ENCODE measurements around the gene ATR. TPM values are rescaled to one million over a fixed set of nuclear protein-coding genes. Genes with fewer than 3 reads are reported as not detected.

The ATR gene
- total and polyA plus RNA-seq, 9 of the 15 experiments (the other 6 are each of a cell fraction or from before 2014, with no cell fraction given) = 18.0 to 37.8 (median 23.2) TPM

DNA sequence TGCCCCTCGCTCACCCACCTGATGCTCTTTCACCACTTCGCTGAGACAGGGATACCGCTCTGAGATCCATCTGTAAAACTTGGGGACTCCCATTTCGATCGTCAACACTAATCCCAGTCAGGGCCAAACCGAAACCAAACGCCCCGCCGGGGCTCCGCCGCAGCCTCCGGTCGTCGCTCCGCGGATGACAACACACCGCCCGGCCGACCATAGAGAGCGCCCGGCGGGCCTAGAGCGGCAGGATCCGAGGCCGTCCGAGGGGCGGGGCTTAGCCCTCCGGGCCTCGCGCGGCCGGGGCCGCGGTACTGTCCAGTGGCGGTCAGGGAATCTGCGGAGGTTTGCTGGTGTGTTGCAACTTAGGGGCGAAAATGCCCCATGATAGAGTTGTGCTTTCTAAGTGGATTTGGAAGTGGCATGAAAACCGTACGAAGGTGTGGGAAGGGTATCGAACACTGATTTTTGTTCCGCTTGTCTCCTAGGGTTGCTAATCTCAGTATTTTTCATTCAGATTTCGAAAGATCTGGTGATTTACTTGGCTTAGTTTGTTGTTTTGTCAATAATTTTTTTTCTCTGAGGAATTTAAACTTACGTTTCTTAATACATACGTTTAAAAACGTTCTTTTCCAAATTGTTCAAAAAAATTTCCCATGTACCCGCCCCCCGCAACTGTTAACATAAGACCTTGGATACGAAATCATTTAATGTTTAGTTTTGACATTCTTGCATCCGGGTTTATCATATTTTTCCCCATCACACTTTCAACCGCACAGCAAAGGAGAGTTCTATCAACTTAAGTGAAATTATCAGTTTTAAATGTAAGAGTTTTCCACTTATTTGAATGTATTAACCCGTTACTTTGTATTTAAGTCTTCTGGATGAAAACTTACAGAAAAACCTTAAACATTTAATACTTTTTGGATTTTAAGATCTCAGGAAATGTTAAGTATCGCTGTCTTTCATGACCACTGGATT is 130.4 kb downstream of the ATR start, which contains the start of gene XRN1 (continued):
- TF ChIP-seq, protein P1, sequence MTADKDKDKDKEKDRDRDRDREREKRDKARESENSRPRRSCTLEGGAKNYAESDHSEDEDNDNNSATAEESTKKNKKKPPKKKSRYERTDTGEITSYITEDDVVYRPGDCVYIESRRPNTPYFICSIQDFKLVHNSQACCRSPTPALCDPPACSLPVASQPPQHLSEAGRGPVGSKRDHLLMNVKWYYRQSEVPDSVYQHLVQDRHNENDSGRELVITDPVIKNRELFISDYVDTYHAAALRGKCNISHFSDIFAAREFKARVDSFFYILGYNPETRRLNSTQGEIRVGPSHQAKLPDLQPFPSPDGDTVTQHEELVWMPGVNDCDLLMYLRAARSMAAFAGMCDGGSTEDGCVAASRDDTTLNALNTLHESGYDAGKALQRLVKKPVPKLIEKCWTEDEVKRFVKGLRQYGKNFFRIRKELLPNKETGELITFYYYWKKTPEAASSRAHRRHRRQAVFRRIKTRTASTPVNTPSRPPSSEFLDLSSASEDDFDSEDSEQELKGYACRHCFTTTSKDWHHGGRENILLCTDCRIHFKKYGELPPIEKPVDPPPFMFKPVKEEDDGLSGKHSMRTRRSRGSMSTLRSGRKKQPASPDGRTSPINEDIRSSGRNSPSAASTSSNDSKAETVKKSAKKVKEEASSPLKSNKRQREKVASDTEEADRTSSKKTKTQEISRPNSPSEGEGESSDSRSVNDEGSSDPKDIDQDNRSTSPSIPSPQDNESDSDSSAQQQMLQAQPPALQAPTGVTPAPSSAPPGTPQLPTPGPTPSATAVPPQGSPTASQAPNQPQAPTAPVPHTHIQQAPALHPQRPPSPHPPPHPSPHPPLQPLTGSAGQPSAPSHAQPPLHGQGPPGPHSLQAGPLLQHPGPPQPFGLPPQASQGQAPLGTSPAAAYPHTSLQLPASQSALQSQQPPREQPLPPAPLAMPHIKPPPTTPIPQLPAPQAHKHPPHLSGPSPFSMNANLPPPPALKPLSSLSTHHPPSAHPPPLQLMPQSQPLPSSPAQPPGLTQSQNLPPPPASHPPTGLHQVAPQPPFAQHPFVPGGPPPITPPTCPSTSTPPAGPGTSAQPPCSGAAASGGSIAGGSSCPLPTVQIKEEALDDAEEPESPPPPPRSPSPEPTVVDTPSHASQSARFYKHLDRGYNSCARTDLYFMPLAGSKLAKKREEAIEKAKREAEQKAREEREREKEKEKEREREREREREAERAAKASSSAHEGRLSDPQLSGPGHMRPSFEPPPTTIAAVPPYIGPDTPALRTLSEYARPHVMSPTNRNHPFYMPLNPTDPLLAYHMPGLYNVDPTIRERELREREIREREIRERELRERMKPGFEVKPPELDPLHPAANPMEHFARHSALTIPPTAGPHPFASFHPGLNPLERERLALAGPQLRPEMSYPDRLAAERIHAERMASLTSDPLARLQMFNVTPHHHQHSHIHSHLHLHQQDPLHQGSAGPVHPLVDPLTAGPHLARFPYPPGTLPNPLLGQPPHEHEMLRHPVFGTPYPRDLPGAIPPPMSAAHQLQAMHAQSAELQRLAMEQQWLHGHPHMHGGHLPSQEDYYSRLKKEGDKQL (CRISPR knock-in tag; IDR thresholded peaks at IDR 0.05; ENCODE audit: borderline replicate concordance) = no peak
- TF ChIP-seq MYC (IDR thresholded peaks at IDR 0.05; ENCODE audit: low read depth, low read length) (peak; percentile 80), MYC (CRISPR knock-in tag; IDR thresholded peaks at IDR 0.05; ENCODE audit: borderline replicate concordance, low read depth) (no peak), JUNB (CRISPR knock-in tag; conservative IDR thresholded peaks at IDR 0.05) (no peak), DMBX1 (CRISPR knock-in tag; IDR thresholded peaks at IDR 0.05; ENCODE audit: borderline replicate concordance) (no peak), PCBP2 (IDR thresholded peaks at IDR 0.05; ENCODE audit: low read depth, low read length, poor library complexity, severe bottlenecking) (no peak), ZNF146 (CRISPR knock-in tag; IDR thresholded peaks at IDR 0.05; ENCODE audit: unreplicated experiment) (no peak), ZKSCAN3 (CRISPR knock-in tag; IDR thresholded peaks at IDR 0.05) (no peak), CBFA2T3 (IDR thresholded peaks at IDR 0.05) (no peak), BACH1 (tag; IDR thresholded peaks at IDR 0.05) (no peak), ZNF174 (CRISPR knock-in tag; IDR thresholded peaks at IDR 0.05) (no peak)
- TF ChIP-seq, protein P2, sequence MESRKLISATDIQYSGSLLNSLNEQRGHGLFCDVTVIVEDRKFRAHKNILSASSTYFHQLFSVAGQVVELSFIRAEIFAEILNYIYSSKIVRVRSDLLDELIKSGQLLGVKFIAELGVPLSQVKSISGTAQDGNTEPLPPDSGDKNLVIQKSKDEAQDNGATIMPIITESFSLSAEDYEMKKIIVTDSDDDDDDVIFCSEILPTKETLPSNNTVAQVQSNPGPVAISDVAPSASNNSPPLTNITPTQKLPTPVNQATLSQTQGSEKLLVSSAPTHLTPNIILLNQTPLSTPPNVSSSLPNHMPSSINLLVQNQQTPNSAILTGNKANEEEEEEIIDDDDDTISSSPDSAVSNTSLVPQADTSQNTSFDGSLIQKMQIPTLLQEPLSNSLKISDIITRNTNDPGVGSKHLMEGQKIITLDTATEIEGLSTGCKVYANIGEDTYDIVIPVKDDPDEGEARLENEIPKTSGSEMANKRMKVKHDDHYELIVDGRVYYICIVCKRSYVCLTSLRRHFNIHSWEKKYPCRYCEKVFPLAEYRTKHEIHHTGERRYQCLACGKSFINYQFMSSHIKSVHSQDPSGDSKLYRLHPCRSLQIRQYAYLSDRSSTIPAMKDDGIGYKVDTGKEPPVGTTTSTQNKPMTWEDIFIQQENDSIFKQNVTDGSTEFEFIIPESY (CRISPR knock-in tag; IDR thresholded peaks at IDR 0.05) = no peak
- TF ChIP-seq, protein P3, sequence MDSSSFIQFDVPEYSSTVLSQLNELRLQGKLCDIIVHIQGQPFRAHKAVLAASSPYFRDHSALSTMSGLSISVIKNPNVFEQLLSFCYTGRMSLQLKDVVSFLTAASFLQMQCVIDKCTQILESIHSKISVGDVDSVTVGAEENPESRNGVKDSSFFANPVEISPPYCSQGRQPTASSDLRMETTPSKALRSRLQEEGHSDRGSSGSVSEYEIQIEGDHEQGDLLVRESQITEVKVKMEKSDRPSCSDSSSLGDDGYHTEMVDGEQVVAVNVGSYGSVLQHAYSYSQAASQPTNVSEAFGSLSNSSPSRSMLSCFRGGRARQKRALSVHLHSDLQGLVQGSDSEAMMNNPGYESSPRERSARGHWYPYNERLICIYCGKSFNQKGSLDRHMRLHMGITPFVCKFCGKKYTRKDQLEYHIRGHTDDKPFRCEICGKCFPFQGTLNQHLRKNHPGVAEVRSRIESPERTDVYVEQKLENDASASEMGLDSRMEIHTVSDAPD (CRISPR knock-in tag; IDR thresholded peaks at IDR 0.05) = no peak
- TF ChIP-seq, protein P4, sequence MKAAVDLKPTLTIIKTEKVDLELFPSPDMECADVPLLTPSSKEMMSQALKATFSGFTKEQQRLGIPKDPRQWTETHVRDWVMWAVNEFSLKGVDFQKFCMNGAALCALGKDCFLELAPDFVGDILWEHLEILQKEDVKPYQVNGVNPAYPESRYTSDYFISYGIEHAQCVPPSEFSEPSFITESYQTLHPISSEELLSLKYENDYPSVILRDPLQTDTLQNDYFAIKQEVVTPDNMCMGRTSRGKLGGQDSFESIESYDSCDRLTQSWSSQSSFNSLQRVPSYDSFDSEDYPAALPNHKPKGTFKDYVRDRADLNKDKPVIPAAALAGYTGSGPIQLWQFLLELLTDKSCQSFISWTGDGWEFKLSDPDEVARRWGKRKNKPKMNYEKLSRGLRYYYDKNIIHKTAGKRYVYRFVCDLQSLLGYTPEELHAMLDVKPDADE (conservative IDR thresholded peaks at IDR 0.05; ENCODE audit: control insufficient read depth, low read depth, low read length) = peak; percentile 82
- TF ChIP-seq, protein P5, sequence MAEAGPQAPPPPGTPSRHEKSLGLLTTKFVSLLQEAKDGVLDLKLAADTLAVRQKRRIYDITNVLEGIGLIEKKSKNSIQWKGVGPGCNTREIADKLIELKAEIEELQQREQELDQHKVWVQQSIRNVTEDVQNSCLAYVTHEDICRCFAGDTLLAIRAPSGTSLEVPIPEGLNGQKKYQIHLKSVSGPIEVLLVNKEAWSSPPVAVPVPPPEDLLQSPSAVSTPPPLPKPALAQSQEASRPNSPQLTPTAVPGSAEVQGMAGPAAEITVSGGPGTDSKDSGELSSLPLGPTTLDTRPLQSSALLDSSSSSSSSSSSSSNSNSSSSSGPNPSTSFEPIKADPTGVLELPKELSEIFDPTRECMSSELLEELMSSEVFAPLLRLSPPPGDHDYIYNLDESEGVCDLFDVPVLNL (CRISPR knock-in tag; IDR thresholded peaks at IDR 0.05; ENCODE audit: low read depth) = no peak
